OCI-LY7 (cell line): ENCODE results near the gene EVI5.

ENCODE experiments used
- EZH2phosphoT487 ChIP-seq: fragments of 200-600 bp; sonication (generic); IDR thresholded peaks from 2 replicates; pipeline ENCODE4 v1.6.1; 2018; ENCODE audit warnings: low read depth, borderline replicate concordance, mild to moderate bottlenecking, mixed run types, antibody characterized with exemption, low read length, moderate library complexity, mixed read lengths
- TF ChIP-seq, protein P1 (sequence below): fragments of 200-600 bp; sonication (generic); conservative IDR thresholded peaks from 2 replicates; pipeline ENCODE4 v1.5.1; 2014; ENCODE audit warnings: mild to moderate bottlenecking, antibody characterized with exemption, low read length, moderate library complexity, mixed read lengths

DNA sequence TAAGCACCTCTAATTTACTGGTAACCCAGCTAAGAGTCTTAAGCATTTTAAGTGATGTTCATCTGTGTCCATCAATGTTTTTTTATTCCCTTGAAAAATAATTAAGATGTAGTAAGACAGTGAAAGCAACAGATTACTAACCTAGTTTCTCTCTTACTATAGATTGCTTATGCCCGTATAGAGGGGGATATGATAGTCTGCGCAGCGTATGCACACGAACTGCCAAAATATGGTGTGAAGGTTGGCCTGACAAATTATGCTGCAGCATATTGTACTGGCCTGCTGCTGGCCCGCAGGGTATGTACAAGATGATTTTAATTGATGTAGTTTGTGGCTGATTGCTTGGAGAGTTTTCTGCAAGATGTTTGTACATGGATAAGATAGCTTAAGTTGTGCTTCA is 49.7 kb upstream of the EVI5 start:
- TF ChIP-seq, protein P1, sequence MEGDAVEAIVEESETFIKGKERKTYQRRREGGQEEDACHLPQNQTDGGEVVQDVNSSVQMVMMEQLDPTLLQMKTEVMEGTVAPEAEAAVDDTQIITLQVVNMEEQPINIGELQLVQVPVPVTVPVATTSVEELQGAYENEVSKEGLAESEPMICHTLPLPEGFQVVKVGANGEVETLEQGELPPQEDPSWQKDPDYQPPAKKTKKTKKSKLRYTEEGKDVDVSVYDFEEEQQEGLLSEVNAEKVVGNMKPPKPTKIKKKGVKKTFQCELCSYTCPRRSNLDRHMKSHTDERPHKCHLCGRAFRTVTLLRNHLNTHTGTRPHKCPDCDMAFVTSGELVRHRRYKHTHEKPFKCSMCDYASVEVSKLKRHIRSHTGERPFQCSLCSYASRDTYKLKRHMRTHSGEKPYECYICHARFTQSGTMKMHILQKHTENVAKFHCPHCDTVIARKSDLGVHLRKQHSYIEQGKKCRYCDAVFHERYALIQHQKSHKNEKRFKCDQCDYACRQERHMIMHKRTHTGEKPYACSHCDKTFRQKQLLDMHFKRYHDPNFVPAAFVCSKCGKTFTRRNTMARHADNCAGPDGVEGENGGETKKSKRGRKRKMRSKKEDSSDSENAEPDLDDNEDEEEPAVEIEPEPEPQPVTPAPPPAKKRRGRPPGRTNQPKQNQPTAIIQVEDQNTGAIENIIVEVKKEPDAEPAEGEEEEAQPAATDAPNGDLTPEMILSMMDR = no peak
- no peak for TF ChIP-seq EZH2phosphoT487
